ENCODE results near the gene PCSK2. TPM values are rescaled to one million over a fixed set of nuclear protein-coding genes. Genes with fewer than 3 reads are reported as not detected.

Gene PCSK2
- total RNA-seq, 2 donors from 2014 or later: not detected

DNA sequence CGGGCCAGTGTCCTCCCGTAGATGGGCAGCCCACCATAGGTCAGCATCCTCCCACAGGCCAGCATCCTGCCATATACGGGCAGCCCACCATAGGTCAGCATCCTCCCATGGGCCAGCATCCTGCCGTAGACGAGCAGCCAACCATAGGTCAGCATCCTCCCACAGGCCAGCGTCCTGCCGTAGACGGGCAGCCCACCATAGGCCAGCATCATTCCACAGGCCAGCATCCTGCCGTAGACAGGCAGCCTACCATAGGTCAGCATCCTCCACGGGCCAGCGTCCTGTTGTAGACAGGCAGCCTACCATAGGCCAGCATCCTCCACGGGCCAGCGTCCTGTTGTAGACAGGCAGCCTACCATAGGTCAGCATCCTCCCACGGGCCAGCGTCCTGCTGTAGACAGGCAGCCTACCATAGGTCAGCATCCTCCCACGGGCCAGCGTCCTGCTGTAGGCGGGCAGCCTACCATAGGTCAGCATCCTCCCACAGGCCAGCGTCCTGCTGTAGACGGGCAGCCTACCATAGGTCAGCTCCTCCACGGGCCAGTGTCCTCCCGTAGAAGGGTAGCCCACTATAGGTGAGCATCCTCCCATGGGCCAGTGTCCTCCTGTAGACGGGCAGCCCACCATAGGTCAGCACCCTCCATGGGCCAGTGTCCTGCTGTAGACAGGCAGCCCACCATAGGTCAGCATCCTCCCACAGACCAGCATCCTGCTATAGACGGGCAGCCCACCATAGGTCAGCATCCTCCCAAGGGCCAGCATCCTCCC is 241.4 kb downstream of the PCSK2 start:
- no peak for ATAC-seq (replicated peaks)
- no peak overlapping the region for H3K4me3 Mint-ChIP-seq

GRCh38 chr20:17469246-17470030 is 242.6 kb downstream of the PCSK2 start:
- Mint-ChIP-seq H3K4me1 (no peaks in the 10 kb centered on the region), H3K4me3 (no peak overlapping the region), H3K27ac (no peak overlapping the region), H3K27me3 (peaks cover 2% of the 10 kb centered on the region), H3K9me3 (no peaks in the 10 kb centered on the region), H3K36me3 (ENCODE audit: low read depth) (no peaks in the 10 kb centered on the region)
- no peak for ATAC-seq (replicated peaks)

More for the DNA sequence above, 241.4 kb downstream of the PCSK2 start:
- no peak overlapping the region for H3K27ac Mint-ChIP-seq
- no peaks in the 10 kb centered on the region for H3K36me3 Mint-ChIP-seq (ENCODE audit: low read depth)
- H3K9me3 Mint-ChIP-seq: no peaks in the 10 kb centered on the region
- no peaks in the 10 kb centered on the region for H3K4me1 Mint-ChIP-seq
- no peaks in the 10 kb centered on the region for H3K27me3 Mint-ChIP-seq

DNA sequence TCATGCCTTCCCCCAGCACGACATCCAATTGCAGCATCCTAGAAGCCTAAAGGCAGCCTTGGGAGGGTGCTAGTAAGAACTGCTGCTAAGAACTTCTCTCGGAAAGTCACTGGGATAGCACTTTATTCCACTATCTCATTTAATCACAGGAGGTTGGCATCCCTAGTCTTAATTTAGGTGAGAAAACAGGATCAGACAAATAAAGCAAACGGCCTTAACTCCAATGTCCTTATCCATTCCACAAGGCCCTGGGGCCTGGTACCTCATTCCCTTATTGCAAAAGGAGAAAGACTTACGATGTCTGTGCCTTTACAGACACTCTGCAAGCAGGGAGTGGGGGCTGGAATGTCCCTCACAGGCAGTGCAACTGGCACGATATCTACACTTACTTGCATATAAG is 243.7 kb downstream of the PCSK2 start:
- Mint-ChIP-seq H3K4me1 (no peaks in the 10 kb centered on the region), H3K27me3 (peaks cover 6% of the 10 kb centered on the region), H3K4me3 (no peak overlapping the region), H3K27ac (no peak overlapping the region), H3K9me3 (no peaks in the 10 kb centered on the region), H3K36me3 (ENCODE audit: low read depth) (no peaks in the 10 kb centered on the region)
- no peak for ATAC-seq (replicated peaks)

DNA sequence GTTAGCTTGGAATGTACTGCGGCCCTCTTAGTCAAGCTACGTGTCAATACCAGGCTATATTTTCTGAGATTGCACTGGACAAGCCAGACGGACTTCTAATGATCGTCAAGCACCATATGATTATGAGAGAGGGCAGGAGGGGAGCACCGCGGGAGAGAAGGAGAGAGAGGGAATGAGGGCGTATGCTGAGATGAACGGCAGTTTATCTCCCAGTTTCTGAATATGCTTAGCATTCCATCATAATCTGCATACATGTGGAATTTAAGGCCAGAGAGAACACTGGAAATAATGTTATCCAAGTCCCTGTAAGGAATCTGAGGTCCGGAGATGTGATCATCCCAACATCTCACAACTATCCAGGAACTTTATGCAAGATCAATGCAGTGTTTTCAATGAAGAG is 244.1 kb downstream of the PCSK2 start:
- no peak overlapping the region for H3K4me3 Mint-ChIP-seq
- no peak for ATAC-seq (replicated peaks)

GRCh38 chr20:17471606-17472187 is 244.9 kb downstream of the PCSK2 start:
- Mint-ChIP-seq H3K4me1 (no peaks in the 10 kb centered on the region), H3K4me3 (no peak overlapping the region), H3K27me3 (peaks cover 6% of the 10 kb centered on the region), H3K36me3 (ENCODE audit: low read depth) (no peaks in the 10 kb centered on the region), H3K27ac (no peak overlapping the region), H3K9me3 (no peaks in the 10 kb centered on the region)
- ATAC-seq (replicated peaks): no peak

More for the DNA sequence above, 244.1 kb downstream of the PCSK2 start:
- Mint-ChIP-seq H3K27ac (no peak overlapping the region), H3K4me1 (no peaks in the 10 kb centered on the region), H3K9me3 (no peaks in the 10 kb centered on the region), H3K36me3 (ENCODE audit: low read depth) (no peaks in the 10 kb centered on the region), H3K27me3 (peaks cover 6% of the 10 kb centered on the region)

DNA sequence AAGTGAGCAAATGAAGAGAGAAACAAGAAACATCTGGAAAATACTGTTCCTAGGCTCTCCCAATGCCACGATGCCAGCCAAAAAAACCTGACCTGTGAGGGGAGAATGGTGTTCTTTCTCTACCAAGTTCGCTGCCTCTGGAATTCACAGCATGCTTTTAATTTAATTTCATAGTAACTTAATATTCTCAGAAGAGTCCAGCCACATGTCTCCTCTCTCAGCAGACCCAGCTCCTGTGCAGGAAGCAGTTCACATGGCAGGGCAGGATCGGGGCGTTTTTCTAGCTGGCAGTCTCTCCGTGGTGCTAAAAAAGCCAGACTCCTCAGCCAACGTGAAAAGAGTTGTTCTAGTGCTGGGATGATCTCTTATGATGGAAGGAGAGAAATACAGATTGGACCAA is 246.8 kb downstream of the PCSK2 start:
- Mint-ChIP-seq H3K36me3 (ENCODE audit: low read depth) (no peaks in the 10 kb centered on the region), H3K4me1 (no peaks in the 10 kb centered on the region), H3K9me3 (no peaks in the 10 kb centered on the region), H3K27me3 (peaks cover 9% of the 10 kb centered on the region), H3K27ac (no peak overlapping the region), H3K4me3 (no peak overlapping the region)
- ATAC-seq (replicated peaks): no peak

DNA sequence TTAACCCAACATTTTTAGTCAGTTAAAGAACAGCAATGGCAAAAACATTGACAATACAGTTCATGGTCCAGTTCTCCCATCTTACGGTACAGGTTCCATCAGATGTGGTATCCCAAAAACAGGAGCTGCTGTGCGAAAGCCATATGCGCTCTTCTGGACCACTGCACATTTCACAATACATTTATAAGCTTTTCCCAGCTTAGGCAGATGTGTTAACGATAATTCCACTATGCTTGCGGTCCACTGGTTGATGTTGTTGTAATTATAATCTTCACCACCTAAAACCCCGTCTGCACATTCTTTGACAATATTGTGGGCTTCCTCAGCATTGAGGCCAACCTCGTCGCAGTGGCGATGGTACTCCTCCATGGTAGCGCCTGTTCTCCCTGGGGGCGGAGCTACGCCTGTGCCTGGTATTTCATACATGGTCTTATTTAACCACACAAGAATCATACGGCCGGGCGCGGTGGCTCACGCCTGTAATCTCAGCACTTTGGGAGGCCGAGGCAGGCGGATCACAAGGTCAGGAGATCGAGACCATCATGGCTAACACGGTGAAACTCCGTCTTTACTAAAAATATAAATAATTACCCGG is 252.3 kb downstream of the PCSK2 start:
- no peaks in the 10 kb centered on the region for H3K36me3 Mint-ChIP-seq (ENCODE audit: low read depth)
- H3K9me3 Mint-ChIP-seq: no peaks in the 10 kb centered on the region
- no peak overlapping the region for H3K4me3 Mint-ChIP-seq
- H3K27ac Mint-ChIP-seq: no peak overlapping the region
- peaks cover 17% of the 10 kb centered on the region for H3K27me3 Mint-ChIP-seq
- H3K4me1 Mint-ChIP-seq: no peaks in the 10 kb centered on the region
- no peak for ATAC-seq (replicated peaks)

DNA sequence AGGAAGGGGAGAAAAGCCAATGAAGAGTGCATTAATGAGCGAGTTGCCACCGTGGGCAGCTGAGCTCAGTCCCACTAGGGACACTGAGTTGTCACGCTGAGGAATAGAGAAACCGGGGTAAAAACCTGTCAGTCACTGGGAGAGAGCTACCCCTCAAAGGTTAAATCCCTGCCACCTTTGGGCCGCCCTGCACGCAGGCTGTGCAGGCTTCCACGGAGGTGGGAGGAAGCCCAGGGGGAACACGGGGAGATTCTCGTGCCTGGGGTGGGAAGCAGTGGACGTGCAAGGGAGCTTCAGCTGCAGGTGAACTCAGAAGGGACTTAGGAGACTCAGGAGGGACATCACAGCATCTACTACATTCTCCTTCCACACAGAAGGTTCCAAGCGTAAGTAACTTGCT is 253.9 kb downstream of the PCSK2 start:
- H3K9me3 Mint-ChIP-seq: no peaks in the 10 kb centered on the region
- no peaks in the 10 kb centered on the region for H3K4me1 Mint-ChIP-seq
- peaks cover 11% of the 10 kb centered on the region for H3K27me3 Mint-ChIP-seq
- H3K4me3 Mint-ChIP-seq: no peak overlapping the region
- no peak overlapping the region for H3K27ac Mint-ChIP-seq
- no peaks in the 10 kb centered on the region for H3K36me3 Mint-ChIP-seq (ENCODE audit: low read depth)
- no peak for ATAC-seq (replicated peaks)

GRCh38 chr20:17481661-17482060 is 254.8 kb downstream of the PCSK2 start:
- Mint-ChIP-seq H3K27me3 (peaks cover 11% of the 10 kb centered on the region), H3K4me3 (no peak overlapping the region), H3K27ac (no peak overlapping the region), H3K9me3 (no peaks in the 10 kb centered on the region), H3K36me3 (ENCODE audit: low read depth) (no peaks in the 10 kb centered on the region), H3K4me1 (no peaks in the 10 kb centered on the region)
- ATAC-seq (replicated peaks): no peak

DNA sequence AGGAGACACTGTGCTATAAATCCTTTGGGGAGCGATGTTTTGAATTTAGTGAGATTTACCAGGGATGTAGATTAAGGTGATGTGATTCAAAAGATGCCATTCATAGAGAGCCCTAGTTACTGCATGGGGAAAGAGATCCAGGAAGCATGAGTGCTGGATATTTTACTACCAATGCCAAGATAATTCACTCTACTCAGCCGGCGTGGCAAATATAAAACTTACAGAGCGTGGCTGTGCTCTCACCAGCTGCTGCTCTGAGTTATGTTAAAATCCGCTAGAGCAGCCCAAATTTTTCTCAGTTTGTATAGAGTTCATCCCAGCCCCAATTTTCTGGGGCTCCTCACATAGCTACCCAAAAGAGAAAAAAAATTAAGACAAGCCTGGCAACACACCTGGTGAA is 255.7 kb downstream of the PCSK2 start:
- Mint-ChIP-seq H3K36me3 (ENCODE audit: low read depth) (no peaks in the 10 kb centered on the region), H3K9me3 (no peaks in the 10 kb centered on the region), H3K27me3 (peaks cover 11% of the 10 kb centered on the region), H3K4me1 (no peaks in the 10 kb centered on the region), H3K27ac (no peak overlapping the region), H3K4me3 (no peak overlapping the region)
- ATAC-seq (replicated peaks): no peak

GRCh38 chr20:17485017-17485416 is 258.2 kb downstream of the PCSK2 start:
- Mint-ChIP-seq H3K36me3 (ENCODE audit: low read depth) (no peaks in the 10 kb centered on the region), H3K27me3 (peaks cover 8% of the 10 kb centered on the region), H3K27ac (no peak overlapping the region), H3K4me1 (no peaks in the 10 kb centered on the region), H3K4me3 (no peak overlapping the region), H3K9me3 (no peaks in the 10 kb centered on the region)
- no peak for ATAC-seq (replicated peaks)

DNA sequence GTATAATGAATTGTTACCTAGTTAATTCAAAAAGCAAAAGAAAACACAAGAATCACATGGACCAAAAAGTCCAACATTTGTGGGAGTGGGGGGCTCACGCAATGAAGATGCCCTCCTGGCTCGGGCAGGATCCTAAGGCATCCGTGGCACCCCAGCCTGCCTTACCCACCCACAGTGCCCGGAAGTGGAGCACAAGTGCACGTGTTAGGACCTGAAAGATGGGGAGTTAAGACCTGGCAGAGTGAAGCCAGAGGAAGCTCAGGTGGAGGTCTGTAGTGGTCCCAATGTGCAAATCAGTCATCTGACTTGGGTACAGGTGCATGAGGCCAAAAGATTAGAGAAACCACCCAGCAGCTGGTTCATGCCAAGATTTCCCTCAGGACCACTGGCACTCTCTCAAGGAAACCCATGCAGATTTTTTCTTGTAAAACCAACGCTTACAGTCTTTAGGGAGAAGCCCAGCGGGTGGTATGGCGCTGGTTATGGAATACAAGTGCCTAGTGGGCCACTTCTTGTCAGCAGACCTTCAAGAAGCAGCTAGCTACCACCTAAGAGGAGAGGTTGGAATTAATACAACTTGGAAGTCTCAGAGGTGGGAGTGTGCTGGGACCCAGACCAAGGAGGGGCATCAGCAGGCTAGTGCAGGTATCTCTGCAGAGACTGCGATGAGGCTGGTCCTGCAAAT is 262.2 kb downstream of the PCSK2 start:
- no peak for ATAC-seq (replicated peaks)
- no peaks in the 10 kb centered on the region for H3K27me3 Mint-ChIP-seq
- no peaks in the 10 kb centered on the region for H3K36me3 Mint-ChIP-seq (ENCODE audit: low read depth)
- H3K9me3 Mint-ChIP-seq: no peaks in the 10 kb centered on the region
- no peaks in the 10 kb centered on the region for H3K4me1 Mint-ChIP-seq
- H3K27ac Mint-ChIP-seq: no peak overlapping the region
- H3K4me3 Mint-ChIP-seq: no peak overlapping the region

DNA sequence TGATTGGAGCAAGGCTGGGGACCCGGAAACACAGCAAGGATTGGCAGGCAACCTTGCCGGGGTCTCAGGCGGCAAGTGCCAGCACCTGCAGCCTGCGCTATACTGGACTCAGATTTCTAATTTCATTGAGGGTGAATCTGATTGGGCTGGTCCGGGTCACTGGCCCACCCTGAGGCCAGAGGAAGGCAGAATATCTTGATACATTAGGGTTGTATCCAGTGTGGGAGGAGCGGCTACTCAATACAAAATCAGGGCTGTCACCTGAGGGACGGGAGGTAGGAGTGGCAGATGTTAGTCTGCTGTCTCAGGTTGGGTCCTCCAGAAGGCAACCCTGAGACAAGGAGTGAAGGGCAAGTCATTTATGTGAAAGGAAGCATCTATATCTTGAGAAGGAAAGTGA is 263.7 kb downstream of the PCSK2 start:
- Mint-ChIP-seq H3K27me3 (no peaks in the 10 kb centered on the region), H3K36me3 (ENCODE audit: low read depth) (no peaks in the 10 kb centered on the region), H3K27ac (no peak overlapping the region), H3K4me3 (no peak overlapping the region), H3K4me1 (no peaks in the 10 kb centered on the region), H3K9me3 (no peaks in the 10 kb centered on the region)
- ATAC-seq (replicated peaks): no peak

GRCh38 chr20:17491041-17491440 is 264.2 kb downstream of the PCSK2 start:
- no peak overlapping the region for H3K4me3 Mint-ChIP-seq
- H3K9me3 Mint-ChIP-seq: no peaks in the 10 kb centered on the region
- H3K27ac Mint-ChIP-seq: no peak overlapping the region
- no peaks in the 10 kb centered on the region for H3K27me3 Mint-ChIP-seq
- H3K36me3 Mint-ChIP-seq (ENCODE audit: low read depth): no peaks in the 10 kb centered on the region
- no peaks in the 10 kb centered on the region for H3K4me1 Mint-ChIP-seq
- no peak for ATAC-seq (replicated peaks)
